ENCODE measurements around the gene TBCK. TPM values are rescaled to one million over a fixed set of nuclear protein-coding genes. Genes with fewer than 3 reads are reported as not detected.

TBCK gene
- total RNA-seq, 4 donors from 2014 or later, result 22.7 to 28.7 (median 27.3) TPM

DNA sequence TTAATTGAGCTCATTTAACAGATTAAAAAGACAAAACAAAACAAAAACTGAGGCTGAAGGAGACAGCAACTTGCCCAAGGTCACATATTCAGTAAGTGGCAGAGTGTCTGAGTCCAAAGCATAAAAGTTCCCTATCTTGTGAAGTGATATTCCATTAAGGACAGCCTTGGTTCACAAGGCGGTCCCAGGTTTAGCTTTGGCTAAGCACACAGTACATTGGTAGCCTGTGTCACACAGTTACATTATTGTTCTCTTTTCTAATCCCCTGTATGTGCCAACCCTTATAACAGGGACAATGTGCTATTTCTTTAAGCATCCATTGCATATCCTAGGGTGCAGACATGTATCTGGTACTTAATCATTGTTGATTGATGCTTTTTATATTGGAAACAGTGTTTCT is 280.8 kb downstream of the TBCK start:
- TF ChIP-seq EP300 (IDR thresholded peaks at IDR 0.05), result no peak
- Histone ChIP-seq H3K9me3 (peaks cover 0 to 9% (median 0%) of the 10 kb centered on the region in 4 donors), H3K4me1 (peaks cover 9 to 18% (median 14%) of the 10 kb centered on the region in 4 donors), H3K27ac (replicated peaks in 1 of 4) (no peak overlapping the region), H3K36me3 (no peaks in the 10 kb centered on the region), H3K4me3 (no peak overlapping the region), H3K27me3 (no peaks in the 10 kb centered on the region)
- intact Hi-C loops (cut with DNase I), result no loop called here
- DNase-seq (ENCODE audit: extremely low spot score), result no peak
- 100% methylated on average over 1 of the region's 1 CpG for WGBS

DNA sequence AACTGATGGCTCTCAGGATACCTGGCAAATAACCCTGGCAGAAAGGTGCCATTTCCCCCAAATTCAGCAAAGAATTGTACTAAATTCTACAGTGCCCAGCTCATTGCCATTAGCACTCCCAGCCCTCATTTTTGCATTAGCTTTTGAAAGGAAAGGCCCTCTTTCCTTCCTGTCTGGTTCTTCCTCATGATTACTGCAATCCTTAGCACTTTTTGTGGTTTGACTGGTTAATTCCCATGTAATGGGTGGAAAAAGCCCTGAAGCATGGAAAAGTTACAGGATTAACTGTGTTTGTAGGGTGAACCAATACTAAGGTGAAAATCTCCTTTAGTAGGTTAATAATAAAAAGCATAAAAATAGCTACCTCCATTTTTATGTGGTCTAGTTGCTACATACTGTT is 281.3 kb downstream of the TBCK start:
- H3K4me3 ChIP-seq, result no peak overlapping the region
- intact Hi-C loops (cut with DNase I), result no loop called here
- TF ChIP-seq EP300 (IDR thresholded peaks at IDR 0.05), result no peak
- no peak for TF ChIP-seq POLR2AphosphoS5 (IDR thresholded peaks at IDR 0.05)
- TF ChIP-seq, protein P1, sequence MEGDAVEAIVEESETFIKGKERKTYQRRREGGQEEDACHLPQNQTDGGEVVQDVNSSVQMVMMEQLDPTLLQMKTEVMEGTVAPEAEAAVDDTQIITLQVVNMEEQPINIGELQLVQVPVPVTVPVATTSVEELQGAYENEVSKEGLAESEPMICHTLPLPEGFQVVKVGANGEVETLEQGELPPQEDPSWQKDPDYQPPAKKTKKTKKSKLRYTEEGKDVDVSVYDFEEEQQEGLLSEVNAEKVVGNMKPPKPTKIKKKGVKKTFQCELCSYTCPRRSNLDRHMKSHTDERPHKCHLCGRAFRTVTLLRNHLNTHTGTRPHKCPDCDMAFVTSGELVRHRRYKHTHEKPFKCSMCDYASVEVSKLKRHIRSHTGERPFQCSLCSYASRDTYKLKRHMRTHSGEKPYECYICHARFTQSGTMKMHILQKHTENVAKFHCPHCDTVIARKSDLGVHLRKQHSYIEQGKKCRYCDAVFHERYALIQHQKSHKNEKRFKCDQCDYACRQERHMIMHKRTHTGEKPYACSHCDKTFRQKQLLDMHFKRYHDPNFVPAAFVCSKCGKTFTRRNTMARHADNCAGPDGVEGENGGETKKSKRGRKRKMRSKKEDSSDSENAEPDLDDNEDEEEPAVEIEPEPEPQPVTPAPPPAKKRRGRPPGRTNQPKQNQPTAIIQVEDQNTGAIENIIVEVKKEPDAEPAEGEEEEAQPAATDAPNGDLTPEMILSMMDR (IDR thresholded peaks at IDR 0.05), result no peak
- no peak for TF ChIP-seq POLR2A (IDR thresholded peaks at IDR 0.05; ENCODE audit: low read depth)
- no peak for DNase-seq (ENCODE audit: extremely low spot score)
- H3K27me3 ChIP-seq, result no peaks in the 10 kb centered on the region
- peaks cover 9 to 13% (median 11%) of the 10 kb centered on the region in 4 donors for H3K4me1 ChIP-seq
- H3K9me3 ChIP-seq, result peaks cover 0 to 9% (median 0%) of the 10 kb centered on the region in 4 donors
- no peak overlapping the region for H3K27ac ChIP-seq (replicated peaks in 1 of 4)
- no peaks in the 10 kb centered on the region for H3K36me3 ChIP-seq

DNA sequence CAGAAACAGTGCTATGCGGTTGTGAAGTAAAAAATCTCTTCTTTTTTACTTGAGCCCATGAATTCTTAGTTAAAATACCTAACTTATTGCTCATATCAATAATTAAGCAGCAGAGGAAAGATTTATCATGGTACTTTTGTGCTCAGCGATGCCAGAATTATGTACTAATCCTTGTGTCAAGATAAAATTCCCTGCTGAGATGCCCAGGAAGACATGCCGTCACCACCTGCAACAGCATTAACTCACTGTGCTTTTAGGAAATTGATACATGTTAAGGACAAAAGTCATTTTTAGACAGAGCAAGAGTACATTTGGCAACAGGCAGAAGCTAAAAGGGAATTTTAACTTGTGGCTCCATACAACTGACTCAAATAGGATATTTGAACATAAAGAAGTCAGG is 281.8 kb downstream of the TBCK start:
- Histone ChIP-seq H3K9me3 (peaks cover 0 to 9% (median 0%) of the 10 kb centered on the region in 4 donors), H3K4me1 (peaks cover 6 to 9% (median 9%) of the 10 kb centered on the region in 4 donors), H3K36me3 (no peaks in the 10 kb centered on the region), H3K27me3 (no peaks in the 10 kb centered on the region), H3K4me3 (no peak overlapping the region), H3K27ac (replicated peaks in 1 of 4) (no peak overlapping the region)
- no peak for DNase-seq (ENCODE audit: extremely low spot score)
- no peak for TF ChIP-seq EP300 (IDR thresholded peaks at IDR 0.05)
- no peak for TF ChIP-seq POLR2A (IDR thresholded peaks at IDR 0.05; ENCODE audit: low read depth)
- WGBS, result 61% methylated on average over 3 of the region's 3 CpGs
- intact Hi-C loops (cut with DNase I), result no loop called here

DNA sequence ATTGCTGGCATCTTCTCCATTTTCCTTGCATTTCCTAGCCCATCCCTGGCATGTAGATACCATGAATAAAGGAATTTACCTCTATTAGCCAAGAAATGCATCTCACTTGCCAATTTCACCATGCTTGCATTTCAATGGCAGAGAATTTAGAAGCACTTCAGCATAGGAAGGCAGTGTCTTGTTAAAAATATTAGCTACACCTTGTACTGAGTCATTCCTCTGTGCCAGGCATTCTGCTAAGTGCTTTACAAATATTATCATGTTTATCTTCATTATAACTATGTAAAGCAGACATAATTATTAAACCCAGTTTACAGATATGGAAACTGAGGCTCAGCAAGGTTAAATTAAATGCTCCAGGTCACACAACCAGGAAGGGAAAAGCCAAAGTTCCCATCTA is 282.5 kb downstream of the TBCK start:
- Histone ChIP-seq H3K9me3 (peaks cover 0 to 9% (median 0%) of the 10 kb centered on the region in 4 donors), H3K27ac (replicated peaks in 1 of 4) (no peak overlapping the region), H3K36me3 (no peaks in the 10 kb centered on the region), H3K4me3 (no peak overlapping the region), H3K27me3 (no peaks in the 10 kb centered on the region), H3K4me1 (peaks cover 6 to 9% (median 9%) of the 10 kb centered on the region in 4 donors)
- no peak for DNase-seq (ENCODE audit: extremely low spot score)
- intact Hi-C loops (cut with DNase I), result no loop called here
- TF ChIP-seq POLR2A (IDR thresholded peaks at IDR 0.05; ENCODE audit: low read depth) (no peak), EP300 (IDR thresholded peaks at IDR 0.05) (no peak), POLR2AphosphoS5 (IDR thresholded peaks at IDR 0.05) (no peak)
- TF ChIP-seq, protein P1 (IDR thresholded peaks at IDR 0.05), result no peak

DNA sequence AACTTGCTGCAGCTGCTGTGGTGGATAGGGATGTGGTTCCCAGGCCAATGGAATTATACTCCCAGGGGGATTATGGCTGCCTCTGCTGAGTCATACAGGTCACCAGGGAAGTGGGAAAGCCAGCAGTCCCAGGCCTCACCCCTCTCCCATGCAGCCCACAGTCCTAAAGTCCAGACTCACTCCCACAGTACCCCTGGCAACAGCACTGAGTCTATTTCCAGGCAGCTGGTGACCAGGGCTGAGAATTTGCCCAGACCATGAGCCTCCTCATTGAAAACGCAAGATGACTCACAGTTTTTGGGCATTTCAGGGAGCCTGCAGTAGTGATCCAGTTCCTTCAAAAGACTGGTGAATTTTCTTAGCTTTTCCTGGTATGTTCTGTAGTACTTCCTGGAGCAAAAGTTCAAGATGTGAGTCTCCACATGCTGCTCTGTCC is 283.1 kb downstream of the TBCK start:
- intact Hi-C loops (cut with DNase I), result no loop called here
- Histone ChIP-seq H3K4me1 (peaks cover 6 to 9% (median 9%) of the 10 kb centered on the region in 4 donors), H3K9me3 (peaks cover 0 to 9% (median 0%) of the 10 kb centered on the region in 4 donors), H3K4me3 (no peak overlapping the region), H3K27ac (replicated peaks in 1 of 4) (no peak overlapping the region), H3K36me3 (no peaks in the 10 kb centered on the region), H3K27me3 (no peaks in the 10 kb centered on the region)
- TF ChIP-seq POLR2A (IDR thresholded peaks at IDR 0.05; ENCODE audit: low read depth) (no peak), EP300 (IDR thresholded peaks at IDR 0.05) (no peak), POLR2AphosphoS5 (IDR thresholded peaks at IDR 0.05) (no peak)
- TF ChIP-seq, protein P1 (IDR thresholded peaks at IDR 0.05), result no peak
- WGBS, result 83% methylated on average over 1 of the region's 1 CpG
- no peak for DNase-seq (ENCODE audit: extremely low spot score)

DNA sequence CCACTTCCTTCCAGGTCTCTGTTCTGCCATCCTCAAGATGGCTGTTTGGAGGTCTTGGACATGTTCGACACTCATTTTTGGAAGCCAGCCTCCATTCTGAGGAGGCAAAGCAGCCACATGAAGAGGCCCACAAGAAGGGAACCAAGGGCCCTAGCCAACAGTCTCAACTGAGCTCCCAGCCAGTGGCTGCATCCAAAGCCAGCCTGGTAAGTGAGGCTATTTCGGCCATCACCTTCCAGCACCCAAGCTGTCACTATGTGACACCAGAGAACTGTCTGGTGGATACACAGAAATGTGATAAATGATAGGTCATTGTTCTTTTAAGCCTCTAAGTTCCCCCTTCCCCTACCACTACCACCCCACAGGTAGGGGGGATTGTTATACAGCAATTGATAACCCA is 293.6 kb downstream of the TBCK start:
- no peaks in the 10 kb centered on the region for H3K27me3 ChIP-seq
- H3K27ac ChIP-seq (replicated peaks in 1 of 4), result no peak overlapping the region
- H3K4me3 ChIP-seq, result no peak overlapping the region
- intact Hi-C loops (cut with DNase I), result no loop called here
- TF ChIP-seq POLR2A (IDR thresholded peaks at IDR 0.05; ENCODE audit: low read depth), result no peak
- no peak for TF ChIP-seq POLR2AphosphoS5 (IDR thresholded peaks at IDR 0.05)
- TF ChIP-seq EP300 (IDR thresholded peaks at IDR 0.05), result no peak
- no peaks in the 10 kb centered on the region for H3K9me3 ChIP-seq
- no peak for DNase-seq (ENCODE audit: extremely low spot score)
- H3K4me1 ChIP-seq, result no peaks in the 10 kb centered on the region
- no peaks in the 10 kb centered on the region for H3K36me3 ChIP-seq
- 94% methylated on average over 2 of the region's 2 CpGs for WGBS
